Measurements from ENCODE around the gene YDJC.
"Not testable (repeated sequence)": the region's sequence is repeated elsewhere in the genome, so short reads cannot be mapped to it uniquely, and the experiment has no call there.

Gene YDJC

GRCh38 chr22:21629255-21630149 is at the start of gene YDJC:
YDJC (minus strand) TSS chr22:21630022; CDS start chr22:21630014, 8 bp downstream.
- DNase-seq = peak; percentile 92

- DNase-seq = no peak
Measured at GRCh38 chr22:21679383-21679782, 49.6 kb upstream of the YDJC start.

- DNase-seq = not testable (repeated sequence)
Measured at GRCh38 chr22:21678842-21679241, 49.0 kb upstream of the YDJC start.

- no peak for DNase-seq
Measured at GRCh38 chr22:21677606-21678443, 48.0 kb upstream of the YDJC start.

GRCh38 chr22:21674638-21675245 is 44.9 kb upstream of the YDJC start:
- no peak for DNase-seq

GRCh38 chr22:21673534-21674321 is 43.9 kb upstream of the YDJC start:
- no peak for DNase-seq

- no peak for DNase-seq
Measured at GRCh38 chr22:21672107-21672629, 42.3 kb upstream of the YDJC start.

GRCh38 chr22:21669026-21669425 is 39.2 kb upstream of the YDJC start:
- DNase-seq = peak; percentile 43

GRCh38 chr22:21666786-21667185 is 37.0 kb upstream of the YDJC start:
- DNase-seq = no peak

GRCh38 chr22:21665047-21665851 is 35.4 kb upstream of the YDJC start:
- no peak for DNase-seq

- no peak for DNase-seq
Measured at GRCh38 chr22:21663738-21664137, 33.9 kb upstream of the YDJC start.

- no peak for DNase-seq
Measured at GRCh38 chr22:21661991-21662390, 32.2 kb upstream of the YDJC start.

- DNase-seq = no peak
Measured at GRCh38 chr22:21660904-21661303, 31.1 kb upstream of the YDJC start.

GRCh38 chr22:21659864-21660525 is 30.2 kb upstream of the YDJC start:
- no peak for DNase-seq

GRCh38 chr22:21657360-21658032 is 27.7 kb upstream of the YDJC start:
- peak; percentile 80 for DNase-seq

- DNase-seq = no peak
Measured at GRCh38 chr22:21657020-21657359, 27.2 kb upstream of the YDJC start.

- no peak for DNase-seq
Measured at GRCh38 chr22:21652547-21653545, 23.0 kb upstream of the YDJC start.

GRCh38 chr22:21652010-21652546 is 22.3 kb upstream of the YDJC start:
- peak; percentile 95 for DNase-seq

GRCh38 chr22:21651521-21652009 is 21.7 kb upstream of the YDJC start:
- no peak for DNase-seq

Data from NCI-H2171 treated with DMSO at 0.1 percent for 48 hours (cell line).